Measurements from ENCODE around the gene AMDHD1.

Gene AMDHD1

GRCh38 chr12:95943330-95943842, at the start of gene AMDHD1:
Gene AMDHD1, plus strand, starts transcription at chr12:95943331. Its CDS starts 68 bp downstream, at chr12:95943399.
- no peaks in the 10 kb centered on the region for H3K9me3 ChIP-seq (ENCODE audit: control insufficient read depth in 2 of 2, low read length in 2 of 2)
- no peaks in the 10 kb centered on the region for H3K27me3 ChIP-seq (ENCODE audit: control insufficient read depth in 2 of 2, insufficient read depth in 2 of 2, low read length in 2 of 2)
- H3K27ac ChIP-seq (ENCODE audit: low read depth in 2 of 2, low read length in 2 of 2), result peak within 1 kb of the TSS; percentile 31 to 78
- peaks cover 4 to 5% of the 10 kb centered on the region in 2 donors for H3K4me1 ChIP-seq (ENCODE audit: control insufficient read depth in 2 of 2, insufficient read depth in 2 of 2, low read length in 2 of 2)
- H3K9ac ChIP-seq (ENCODE audit: low read depth in 1 of 2, low read length in 2 of 2), result peak within 1 kb of the TSS; percentile 50 to 84
- no peaks in the 10 kb centered on the region for H3K36me3 ChIP-seq (ENCODE audit: control insufficient read depth in 2 of 2, insufficient read depth in 2 of 2, low read length in 2 of 2)
- peak within 1 kb of the TSS; percentile 79 to 96 for H3K4me3 ChIP-seq (ENCODE audit: low read length in 2 of 2)

- H3K36me3 ChIP-seq (ENCODE audit: control insufficient read depth in 2 of 2, insufficient read depth in 2 of 2, low read length in 2 of 2), result no peaks in the 10 kb centered on the region
- no peaks in the 10 kb centered on the region for H3K4me1 ChIP-seq (ENCODE audit: control insufficient read depth in 2 of 2, insufficient read depth in 2 of 2, low read length in 2 of 2)
- H3K9ac ChIP-seq (ENCODE audit: low read depth in 1 of 2, low read length in 2 of 2), result no peak overlapping the region
- H3K27me3 ChIP-seq (ENCODE audit: control insufficient read depth in 2 of 2, insufficient read depth in 2 of 2, low read length in 2 of 2), result peaks cover 0 to 2% of the 10 kb centered on the region in 2 donors
- no peaks in the 10 kb centered on the region for H3K9me3 ChIP-seq (ENCODE audit: control insufficient read depth in 2 of 2, low read length in 2 of 2)
- H3K4me3 ChIP-seq (ENCODE audit: low read length in 2 of 2), result no peak overlapping the region
- H3K27ac ChIP-seq (ENCODE audit: low read depth in 2 of 2, low read length in 2 of 2), result no peak overlapping the region
Measured at GRCh38 chr12:95896846-95897245, 46.3 kb upstream of the AMDHD1 start.

GRCh38 chr12:95898081-95898480, 45.0 kb upstream of the AMDHD1 start:
- H3K9ac ChIP-seq (ENCODE audit: low read depth in 1 of 2, low read length in 2 of 2), result no peak overlapping the region
- H3K36me3 ChIP-seq (ENCODE audit: control insufficient read depth in 2 of 2, insufficient read depth in 2 of 2, low read length in 2 of 2), result no peaks in the 10 kb centered on the region
- H3K9me3 ChIP-seq (ENCODE audit: control insufficient read depth in 2 of 2, low read length in 2 of 2), result no peaks in the 10 kb centered on the region
- no peaks in the 10 kb centered on the region for H3K4me1 ChIP-seq (ENCODE audit: control insufficient read depth in 2 of 2, insufficient read depth in 2 of 2, low read length in 2 of 2)
- no peak overlapping the region for H3K27ac ChIP-seq (ENCODE audit: low read depth in 2 of 2, low read length in 2 of 2)
- no peak overlapping the region for H3K4me3 ChIP-seq (ENCODE audit: low read length in 2 of 2)
- H3K27me3 ChIP-seq (ENCODE audit: control insufficient read depth in 2 of 2, insufficient read depth in 2 of 2, low read length in 2 of 2), result peaks cover 0 to 2% of the 10 kb centered on the region in 2 donors

GRCh38 chr12:95908573-95908972, 34.6 kb upstream of the AMDHD1 start:
- Histone ChIP-seq H3K27ac (ENCODE audit: low read depth in 2 of 2, low read length in 2 of 2) (no peak overlapping the region), H3K36me3 (ENCODE audit: control insufficient read depth in 2 of 2, insufficient read depth in 2 of 2, low read length in 2 of 2) (no peaks in the 10 kb centered on the region), H3K9ac (ENCODE audit: low read depth in 1 of 2, low read length in 2 of 2) (no peak overlapping the region), H3K4me1 (ENCODE audit: control insufficient read depth in 2 of 2, insufficient read depth in 2 of 2, low read length in 2 of 2) (no peaks in the 10 kb centered on the region), H3K9me3 (ENCODE audit: control insufficient read depth in 2 of 2, low read length in 2 of 2) (no peaks in the 10 kb centered on the region), H3K4me3 (ENCODE audit: low read length in 2 of 2) (no peak overlapping the region), H3K27me3 (ENCODE audit: control insufficient read depth in 2 of 2, insufficient read depth in 2 of 2, low read length in 2 of 2) (no peaks in the 10 kb centered on the region)

GRCh38 chr12:95909871-95910270, 33.3 kb upstream of the AMDHD1 start:
- Histone ChIP-seq H3K9me3 (ENCODE audit: control insufficient read depth in 2 of 2, low read length in 2 of 2) (no peaks in the 10 kb centered on the region), H3K27me3 (ENCODE audit: control insufficient read depth in 2 of 2, insufficient read depth in 2 of 2, low read length in 2 of 2) (no peaks in the 10 kb centered on the region), H3K36me3 (ENCODE audit: control insufficient read depth in 2 of 2, insufficient read depth in 2 of 2, low read length in 2 of 2) (no peaks in the 10 kb centered on the region), H3K4me3 (ENCODE audit: low read length in 2 of 2) (no peak overlapping the region), H3K27ac (ENCODE audit: low read depth in 2 of 2, low read length in 2 of 2) (no peak overlapping the region), H3K9ac (ENCODE audit: low read depth in 1 of 2, low read length in 2 of 2) (no peak overlapping the region), H3K4me1 (ENCODE audit: control insufficient read depth in 2 of 2, insufficient read depth in 2 of 2, low read length in 2 of 2) (no peaks in the 10 kb centered on the region)

- H3K27me3 ChIP-seq (ENCODE audit: control insufficient read depth in 2 of 2, insufficient read depth in 2 of 2, low read length in 2 of 2), result no peaks in the 10 kb centered on the region
- H3K27ac ChIP-seq (ENCODE audit: low read depth in 2 of 2, low read length in 2 of 2), result no peak overlapping the region
- H3K9ac ChIP-seq (ENCODE audit: low read depth in 1 of 2, low read length in 2 of 2), result no peak overlapping the region
- H3K4me3 ChIP-seq (ENCODE audit: low read length in 2 of 2), result no peak overlapping the region
- no peaks in the 10 kb centered on the region for H3K4me1 ChIP-seq (ENCODE audit: control insufficient read depth in 2 of 2, insufficient read depth in 2 of 2, low read length in 2 of 2)
- H3K9me3 ChIP-seq (ENCODE audit: control insufficient read depth in 2 of 2, low read length in 2 of 2), result no peaks in the 10 kb centered on the region
- H3K36me3 ChIP-seq (ENCODE audit: control insufficient read depth in 2 of 2, insufficient read depth in 2 of 2, low read length in 2 of 2), result no peaks in the 10 kb centered on the region
Measured at GRCh38 chr12:95918194-95918993, 24.7 kb upstream of the AMDHD1 start.

- Histone ChIP-seq H3K36me3 (ENCODE audit: control insufficient read depth in 2 of 2, insufficient read depth in 2 of 2, low read length in 2 of 2) (no peaks in the 10 kb centered on the region), H3K4me3 (ENCODE audit: low read length in 2 of 2) (no peak overlapping the region), H3K4me1 (ENCODE audit: control insufficient read depth in 2 of 2, insufficient read depth in 2 of 2, low read length in 2 of 2) (no peaks in the 10 kb centered on the region), H3K9me3 (ENCODE audit: control insufficient read depth in 2 of 2, low read length in 2 of 2) (no peaks in the 10 kb centered on the region), H3K27ac (ENCODE audit: low read depth in 2 of 2, low read length in 2 of 2) (no peak overlapping the region), H3K9ac (ENCODE audit: low read depth in 1 of 2, low read length in 2 of 2) (no peak overlapping the region), H3K27me3 (ENCODE audit: control insufficient read depth in 2 of 2, insufficient read depth in 2 of 2, low read length in 2 of 2) (no peaks in the 10 kb centered on the region)
Measured at GRCh38 chr12:95919110-95919509, 24.0 kb upstream of the AMDHD1 start.

GRCh38 chr12:95922231-95922630, 20.9 kb upstream of the AMDHD1 start:
- Histone ChIP-seq H3K9me3 (ENCODE audit: control insufficient read depth in 2 of 2, low read length in 2 of 2) (no peaks in the 10 kb centered on the region), H3K27me3 (ENCODE audit: control insufficient read depth in 2 of 2, insufficient read depth in 2 of 2, low read length in 2 of 2) (no peaks in the 10 kb centered on the region), H3K36me3 (ENCODE audit: control insufficient read depth in 2 of 2, insufficient read depth in 2 of 2, low read length in 2 of 2) (no peaks in the 10 kb centered on the region), H3K4me3 (ENCODE audit: low read length in 2 of 2) (no peak overlapping the region), H3K27ac (ENCODE audit: low read depth in 2 of 2, low read length in 2 of 2) (no peak overlapping the region), H3K9ac (ENCODE audit: low read depth in 1 of 2, low read length in 2 of 2) (no peak overlapping the region), H3K4me1 (ENCODE audit: control insufficient read depth in 2 of 2, insufficient read depth in 2 of 2, low read length in 2 of 2) (no peaks in the 10 kb centered on the region)

GRCh38 chr12:95940514-95940913, 2.6 kb upstream of the AMDHD1 start:
- Histone ChIP-seq H3K27me3 (ENCODE audit: control insufficient read depth in 2 of 2, insufficient read depth in 2 of 2, low read length in 2 of 2) (no peaks in the 10 kb centered on the region), H3K4me1 (ENCODE audit: control insufficient read depth in 2 of 2, insufficient read depth in 2 of 2, low read length in 2 of 2) (peaks cover 4 to 5% of the 10 kb centered on the region in 2 donors)

GRCh38 chr12:95942101-95942523, 1.0 kb upstream of the AMDHD1 start:
- H3K9ac ChIP-seq (ENCODE audit: low read depth in 1 of 2, low read length in 2 of 2), result peak overlapping the region; percentile 49 to 50
- H3K4me3 ChIP-seq (ENCODE audit: low read length in 2 of 2), result peak overlapping the region; percentile 79 to 96
- no peaks in the 10 kb centered on the region for H3K9me3 ChIP-seq (ENCODE audit: control insufficient read depth in 2 of 2, low read length in 2 of 2)
- H3K27me3 ChIP-seq (ENCODE audit: control insufficient read depth in 2 of 2, insufficient read depth in 2 of 2, low read length in 2 of 2), result no peaks in the 10 kb centered on the region
- peak overlapping the region; percentile 31 to 78 for H3K27ac ChIP-seq (ENCODE audit: low read depth in 2 of 2, low read length in 2 of 2)
- H3K36me3 ChIP-seq (ENCODE audit: control insufficient read depth in 2 of 2, insufficient read depth in 2 of 2, low read length in 2 of 2), result no peaks in the 10 kb centered on the region
- H3K4me1 ChIP-seq (ENCODE audit: control insufficient read depth in 2 of 2, insufficient read depth in 2 of 2, low read length in 2 of 2), result peaks cover 4 to 5% of the 10 kb centered on the region in 2 donors

More at GRCh38 chr12:95940514-95940913, 2.6 kb upstream of the AMDHD1 start:
- H3K27ac ChIP-seq (ENCODE audit: low read depth in 2 of 2, low read length in 2 of 2), result no peak overlapping the region
- no peak overlapping the region for H3K9ac ChIP-seq (ENCODE audit: low read depth in 1 of 2, low read length in 2 of 2)
- no peak overlapping the region for H3K4me3 ChIP-seq (ENCODE audit: low read length in 2 of 2)
- H3K9me3 ChIP-seq (ENCODE audit: control insufficient read depth in 2 of 2, low read length in 2 of 2), result no peaks in the 10 kb centered on the region
- no peaks in the 10 kb centered on the region for H3K36me3 ChIP-seq (ENCODE audit: control insufficient read depth in 2 of 2, insufficient read depth in 2 of 2, low read length in 2 of 2)
